Activated T-helper 9 cell treated with anti-CD3 and anti-CD28 coated beads, Interleukin-2, amount 50 U/mL, for 16 hours (primary cell): Measurements from ENCODE around the gene TSEN15.

Source experiments
- DNase-seq: peaks from one replicate; pipeline ENCODE4 v3.0.0-alpha.2; 2020; ENCODE audit warnings: low read depth

TSEN15 gene

GRCh38 chr1:184051485-184052193 is at the start of gene TSEN15:
Gene TSEN15, plus strand, starts transcription at chr1:184051730. Its CDS starts 26 bp downstream, at chr1:184051756.
- DNase-seq = peak; percentile 72

GRCh38 chr1:184002071-184002470 is 49.5 kb upstream of the TSEN15 start:
- DNase-seq = no peak

- no peak for DNase-seq
Observed at GRCh38 chr1:184004935-184005334, 46.6 kb upstream of the TSEN15 start.

GRCh38 chr1:184005506-184005905 is 46.0 kb upstream of the TSEN15 start:
- no peak for DNase-seq

GRCh38 chr1:184010788-184011187 is 40.7 kb upstream of the TSEN15 start:
- DNase-seq = no peak

- no peak for DNase-seq
Observed at GRCh38 chr1:184012187-184012586, 39.3 kb upstream of the TSEN15 start.

GRCh38 chr1:184014271-184014670 is 37.3 kb upstream of the TSEN15 start:
- DNase-seq = no peak

GRCh38 chr1:184016169-184016568 is 35.4 kb upstream of the TSEN15 start:
- DNase-seq = no peak

- DNase-seq = no peak
Observed at GRCh38 chr1:184017306-184017705, 34.2 kb upstream of the TSEN15 start.

- no peak for DNase-seq
Observed at GRCh38 chr1:184018622-184019021, 32.9 kb upstream of the TSEN15 start.

- DNase-seq = no peak
Observed at GRCh38 chr1:184019069-184019468, 32.5 kb upstream of the TSEN15 start.

GRCh38 chr1:184019506-184019905 is 32.0 kb upstream of the TSEN15 start:
- DNase-seq = no peak

- DNase-seq = no peak
Observed at GRCh38 chr1:184020328-184020727, 31.2 kb upstream of the TSEN15 start.

- DNase-seq = no peak
Observed at GRCh38 chr1:184020855-184021254, 30.7 kb upstream of the TSEN15 start.

- DNase-seq = no peak
Observed at GRCh38 chr1:184021728-184022127, 29.8 kb upstream of the TSEN15 start.

- no peak for DNase-seq
Observed at GRCh38 chr1:184022668-184023067, 28.9 kb upstream of the TSEN15 start.

GRCh38 chr1:184023171-184023570 is 28.4 kb upstream of the TSEN15 start:
- DNase-seq = no peak

GRCh38 chr1:184025242-184025675 is 26.3 kb upstream of the TSEN15 start:
- DNase-seq = no peak

GRCh38 chr1:184027826-184028695 is 23.5 kb upstream of the TSEN15 start:
- DNase-seq = no peak

- no peak for DNase-seq
Observed at GRCh38 chr1:184028854-184029623, 22.5 kb upstream of the TSEN15 start.

- no peak for DNase-seq
Observed at GRCh38 chr1:184030433-184031091, 21.0 kb upstream of the TSEN15 start.

- no peak for DNase-seq
Observed at GRCh38 chr1:184031092-184031408, 20.5 kb upstream of the TSEN15 start.
